UCSD-AML1 (cell line): Measurements from ENCODE around the gene RBBP5.
A peak's percentile ranks its signal among the peaks of the same experiment; 100 is the strongest.
"Not testable (repeated sequence)": the region's sequence is repeated elsewhere in the genome, so short reads cannot be mapped to it uniquely, and the experiment has no call there.

Experiments
- DNase-seq: peaks from one replicate; lab custom pipeline; 2025; ENCODE audit not compliant: unreplicated experiment; lab: John Stamatoyannopoulos, UW

The RBBP5 gene

GRCh38 chr1:205121660-205122488 is at the start of gene RBBP5:
Gene RBBP5 (minus strand): TSS chr1:205121978. CDS start chr1:205121873, 105 bp downstream.
- peak; percentile 94 for DNase-seq

- no peak for DNase-seq
Measured at GRCh38 chr1:205171369-205171768, 49.6 kb upstream of the RBBP5 start.

GRCh38 chr1:205170532-205171269 is 48.9 kb upstream of the RBBP5 start:
- DNase-seq = no peak

GRCh38 chr1:205169248-205169647 is 47.5 kb upstream of the RBBP5 start:
- DNase-seq = no peak

- DNase-seq = no peak
Measured at GRCh38 chr1:205168291-205168690, 46.5 kb upstream of the RBBP5 start.

DNA sequence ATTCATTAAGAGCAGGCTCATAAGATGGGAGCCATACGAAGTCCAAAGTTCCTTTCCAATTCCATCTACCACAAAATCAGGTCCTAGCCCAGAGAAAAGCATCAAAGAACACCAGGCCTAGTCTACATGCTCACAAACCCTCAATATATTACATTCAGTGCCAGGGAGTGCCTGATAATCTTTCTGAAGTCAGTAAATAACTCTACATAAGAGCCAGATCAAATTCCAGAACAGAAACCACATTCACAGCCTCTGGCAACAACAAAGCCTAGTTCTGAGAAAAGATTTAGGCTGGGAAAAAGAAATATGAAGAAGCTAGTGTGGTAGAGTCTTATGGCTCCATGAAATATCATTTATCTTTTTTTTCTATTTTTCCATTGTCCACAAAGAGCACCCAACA is 40.5 kb upstream of the RBBP5 start:
- DNase-seq = no peak

- DNase-seq = no peak
Measured at GRCh38 chr1:205161076-205161475, 39.3 kb upstream of the RBBP5 start.

GRCh38 chr1:205158048-205158616 is 36.4 kb upstream of the RBBP5 start:
- DNase-seq = no peak

- DNase-seq = not testable (repeated sequence)
Measured at GRCh38 chr1:205155665-205156377, 34.0 kb upstream of the RBBP5 start.

- no peak for DNase-seq
Measured at GRCh38 chr1:205152505-205152904, 30.7 kb upstream of the RBBP5 start.

- DNase-seq = no peak
Measured at GRCh38 chr1:205150651-205151428, 29.1 kb upstream of the RBBP5 start.

DNA sequence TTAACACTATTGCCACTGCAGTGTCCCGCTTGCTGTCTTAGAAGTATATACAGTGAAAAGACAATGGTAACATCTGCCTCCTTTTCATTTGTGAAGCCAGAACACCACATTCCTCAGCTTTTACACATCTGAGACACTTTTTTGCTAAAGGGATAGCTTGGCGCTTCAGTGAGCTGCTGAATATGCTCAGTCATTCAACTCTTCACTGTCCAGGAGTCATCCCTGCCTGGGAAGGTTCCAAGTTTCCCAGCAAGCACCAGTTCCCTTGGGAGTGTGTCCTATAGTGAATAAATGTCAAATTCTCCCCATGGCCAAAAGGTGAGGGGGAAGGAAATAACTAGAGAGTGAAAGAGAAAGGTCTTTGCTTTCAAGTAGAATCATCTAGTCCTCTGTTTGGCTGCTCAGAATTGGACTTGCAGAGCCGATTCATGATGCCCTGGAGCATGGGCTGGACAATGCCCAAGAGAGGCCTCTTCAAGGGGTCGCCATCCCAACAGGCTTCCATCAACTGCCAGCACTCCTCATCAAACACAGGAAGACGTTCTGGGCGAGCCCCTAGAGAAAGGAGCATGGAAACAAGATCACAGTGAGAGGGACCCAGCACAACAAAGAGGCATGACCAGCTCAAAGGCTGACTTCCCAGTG is 25.5 kb upstream of the RBBP5 start:
- no peak for DNase-seq

GRCh38 chr1:205144751-205145150 is 23.0 kb upstream of the RBBP5 start:
- no peak for DNase-seq

GRCh38 chr1:205144046-205144720 is 22.4 kb upstream of the RBBP5 start:
- DNase-seq = no peak

GRCh38 chr1:205142102-205142469 is 20.3 kb upstream of the RBBP5 start:
- no peak for DNase-seq

- peak; percentile 54 for DNase-seq
Measured at GRCh38 chr1:205141236-205142101, 19.7 kb upstream of the RBBP5 start.

GRCh38 chr1:205140113-205140512 is 18.3 kb upstream of the RBBP5 start:
- DNase-seq = no peak

GRCh38 chr1:205137901-205138300 is 16.1 kb upstream of the RBBP5 start:
- no peak for DNase-seq

GRCh38 chr1:205133287-205133686 is 11.5 kb upstream of the RBBP5 start:
- no peak for DNase-seq
